Heart left ventricle (tissue), 16 donors: Measurements from ENCODE around the gene GUCA2A. TPM values are rescaled to one million over a fixed set of nuclear protein-coding genes. Genes with fewer than 3 reads are reported as not detected.

Experiments
- ATAC-seq, 4 donors: fragments of 200-7000 bp; cut with Tn5 transposase; one replicate each; pipeline ENCODE4 v1.9.1; 2020 to 2022; ENCODE audit warnings: moderate library complexity in 4 of 4, mild to moderate bottlenecking in 3 of 4, moderate number of reproducible peaks in 1 of 4
- DNase-seq, 5 donors: peaks; one replicate each; pipeline ENCODE4 v3.0.0-alpha.2; 2020
- H3K27ac ChIP-seq, 12 donors: fragments of 200-600 bp; sonication (generic) in 4 of 12; one replicate each; pipeline versions ENCODE4 v1.5.0 to v1.8.0; 2016 to 2022; ENCODE audit warnings: mild to moderate bottlenecking in 2 of 12
- H3K27me3 ChIP-seq, 9 donors: fragments of 200-600 bp; sonication (generic) in 2 of 9; one replicate each; pipeline versions ENCODE4 v1.5.1 to v1.8.0; 2016 to 2022; ENCODE audit warnings: mild to moderate bottlenecking in 3 of 9
- H3K36me3 ChIP-seq, 9 donors: fragments of 200-600 bp; sonication (generic) in 2 of 9; one replicate each; pipeline versions ENCODE4 v1.5.0 to v1.8.0; 2018 to 2022; ENCODE audit warnings: mild to moderate bottlenecking in 2 of 9
- H3K4me1 ChIP-seq, 12 donors: fragments of 200-600 bp; sonication (generic) in 4 of 12; one replicate each; pipeline versions ENCODE4 v1.5.0 to v1.8.0; 2016 to 2022; ENCODE audit warnings: mild to moderate bottlenecking in 3 of 12
- H3K4me3 ChIP-seq, 12 donors: fragments of 200-600 bp; sonication (generic) in 4 of 12; one replicate each; pipeline versions ENCODE4 v1.5.0 to v1.8.0; 2017 to 2022; ENCODE audit warnings: mild to moderate bottlenecking in 9 of 12, moderate library complexity in 4 of 12
- H3K9me3 ChIP-seq, 12 donors: fragments of 200-600 bp; sonication (generic) in 4 of 12; one replicate each; pipeline versions ENCODE4 v1.5.0 to v1.8.0; 2016 to 2022; ENCODE audit warnings: mild to moderate bottlenecking in 1 of 12
- POLR2A ChIP-seq, 2 donors: fragments of 450-650 bp; IDR thresholded peaks; one replicate each; pipeline ENCODE4 v1.6.1; 2017; ENCODE audit warnings: antibody characterized with exemption in 2 of 2, mild to moderate bottlenecking in 2 of 2, moderate library complexity in 2 of 2
- WGBS, 4 donors: extraction: QIAGEN DNeasy Blood & Tissue Kit in 2 of 4; methylation state at CpG; one replicate each; pipeline versions ENCODE4 v1.1.5 to v1.1.7; 2013 to 2018; 5-methylcytosine and 5-hydroxymethylcytosine counted together
- intact Hi-C, 10 donors: fragments of 100-400 bp; cut with DNase I; formaldehyde crosslinking; loops; one replicate each; pipeline versions ENCODE4 v1.11.1 to v1.14.2; 2022
- polyA plus RNA-seq, 2 donors: library from polyadenylated mRNA; stranded (reverse); fragments of 200-250 nt; gene quantifications; one replicate each; pipeline ENCODE4 v1.2.3, GENCODE V29; 2013
- total RNA-seq, 9 donors: library from RNA; depleted of rRNA in 2 of 9; stranded (reverse); fragments of >200 nt in 2 of 9; fragmentation: NEBNext Ultra II Directional in 3 of 9; extraction: Animal tissue kit (Norgen Biotek cat#: 25700) in 3 of 9; gene quantifications; one replicate each; pipeline versions ENCODE4 v1.1.0 to v1.2.4, GENCODE V29; 2016 to 2023
- TF ChIP-seq, protein P1 (sequence below), 12 donors: fragments of 200-600 bp; sonication (generic) in 4 of 12; IDR thresholded peaks; one replicate each; pipeline versions ENCODE4 v1.5.0 to v1.8.0; 2018 to 2022; ENCODE audit warnings: antibody characterized with exemption in 12 of 12, mild to moderate bottlenecking in 5 of 12
- donor health status: ischemic (EF 13 %, LVEDD 7.1; RV severe dilation, severe dysfunction).
- donor health status: healthy with polysubstance abuse.
- donor health status: DM: no; HTN: yes; CAD: no.
- donor health status: DM: no; HTN: no; CAD: no.
- donor health status: ischemic (EF 25% LVEDD 6.9; RV normal size, moderate dysfunction).
- donor health status: ischemic (EF 25% LVEDD 5.7; RV mildly dilated, moderate dysfunction).
- donor health status: healthy.
- donor health status: DM: yes; HTN: yes; CAD: no.
- donor health status: ischemic (EF 35%, LVEDD 5.7; RV mildly dilated, moderate dysfunction).
- donor health status: nonischemic (EF 11% LVEDD 7.7; RV severe dilation, severe dysfunction).
- donor health status: DM: yes; HTN: yes; CAD: no.
- donor health status: PGD.
- donor health status: ischemic (EF 29% LVEDD 5.4; RV normal size, mild dysfunction).
- donor health status: nonischemic (EF 23%, LVEDD 6.1; RV moderate dilation, normal function).

GUCA2A gene
- total and polyA plus RNA-seq, 11 donors: not detected

- DNase-seq (peak; percentile 52 to 79 (median 57)), ATAC-seq (peak; percentile 47 to 77 (median 60))
- peaks cover 0 to 26% (median 7%) of the 10 kb centered on the region in 9 donors for H3K27me3 ChIP-seq
- no peak overlapping the region for H3K4me3 ChIP-seq
- no peak overlapping the region for H3K27ac ChIP-seq
- peaks cover 0 to 6% (median 0%) of the 10 kb centered on the region in 12 donors for H3K4me1 ChIP-seq
- H3K36me3 ChIP-seq: no peaks in the 10 kb centered on the region
- intact Hi-C loops: loop anchor here in 6 of 10 donors (1.0 to 10.0 kb wide), 8 partner anchors 26 to 601 kb away; partner anchors contain the start of gene CLDN19 (in 2 of the 6)
- H3K9me3 ChIP-seq: no peaks in the 10 kb centered on the region
- 13 to 19% (median 18%) methylated on average over 19 of the region's 19 CpGs for WGBS, 4 donors
- TF ChIP-seq POLR2A (IDR thresholded peaks at IDR 0.05): no peak
- TF ChIP-seq, protein P1, sequence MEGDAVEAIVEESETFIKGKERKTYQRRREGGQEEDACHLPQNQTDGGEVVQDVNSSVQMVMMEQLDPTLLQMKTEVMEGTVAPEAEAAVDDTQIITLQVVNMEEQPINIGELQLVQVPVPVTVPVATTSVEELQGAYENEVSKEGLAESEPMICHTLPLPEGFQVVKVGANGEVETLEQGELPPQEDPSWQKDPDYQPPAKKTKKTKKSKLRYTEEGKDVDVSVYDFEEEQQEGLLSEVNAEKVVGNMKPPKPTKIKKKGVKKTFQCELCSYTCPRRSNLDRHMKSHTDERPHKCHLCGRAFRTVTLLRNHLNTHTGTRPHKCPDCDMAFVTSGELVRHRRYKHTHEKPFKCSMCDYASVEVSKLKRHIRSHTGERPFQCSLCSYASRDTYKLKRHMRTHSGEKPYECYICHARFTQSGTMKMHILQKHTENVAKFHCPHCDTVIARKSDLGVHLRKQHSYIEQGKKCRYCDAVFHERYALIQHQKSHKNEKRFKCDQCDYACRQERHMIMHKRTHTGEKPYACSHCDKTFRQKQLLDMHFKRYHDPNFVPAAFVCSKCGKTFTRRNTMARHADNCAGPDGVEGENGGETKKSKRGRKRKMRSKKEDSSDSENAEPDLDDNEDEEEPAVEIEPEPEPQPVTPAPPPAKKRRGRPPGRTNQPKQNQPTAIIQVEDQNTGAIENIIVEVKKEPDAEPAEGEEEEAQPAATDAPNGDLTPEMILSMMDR (IDR thresholded peaks at IDR 0.05): peak; percentile 57 to 83 (median 78)
Measured at GRCh38 chr1:42146626-42147320, 17.8 kb downstream of the GUCA2A start.

- no peak overlapping the region for H3K27ac ChIP-seq
- no peaks in the 10 kb centered on the region for H3K36me3 ChIP-seq
- H3K9me3 ChIP-seq: no peaks in the 10 kb centered on the region
- peaks cover 0 to 26% (median 7%) of the 10 kb centered on the region in 9 donors for H3K27me3 ChIP-seq
- H3K4me1 ChIP-seq: peaks cover 0 to 6% (median 0%) of the 10 kb centered on the region in 12 donors
- DNase-seq (no peak), ATAC-seq (no peak)
- H3K4me3 ChIP-seq: no peak overlapping the region
- WGBS, 4 donors: 50 to 63% (median 58%) methylated on average over 38 to 41 of the region's 41 CpGs
- TF ChIP-seq POLR2A (IDR thresholded peaks at IDR 0.05): no peak
- intact Hi-C loops: loop anchor here in 5 of 10 donors (2.0 to 10.0 kb wide), 7 partner anchors 27 to 601 kb away; partner anchors contain the start of gene CLDN19 (in 2 of the 5)
Measured at GRCh38 chr1:42145764-42146625, 18.6 kb downstream of the GUCA2A start.

DNA sequence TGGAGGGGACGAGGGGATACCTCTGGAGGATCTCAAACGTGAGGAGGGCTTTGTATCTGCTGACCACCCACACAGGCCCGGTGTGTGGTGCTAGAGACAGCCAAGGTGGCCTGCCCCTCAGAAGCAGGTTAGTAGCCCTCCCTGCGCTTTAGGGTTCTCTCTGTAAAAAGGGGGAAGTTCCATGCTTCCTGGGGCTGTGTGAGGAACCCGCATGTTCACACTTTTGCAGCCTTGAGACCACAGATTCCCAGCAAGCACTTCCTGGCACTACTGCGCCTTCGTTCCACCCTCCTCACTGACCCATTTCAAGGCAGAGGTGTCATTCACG is 19.2 kb downstream of the GUCA2A start:
- Histone ChIP-seq H3K9me3 (no peaks in the 10 kb centered on the region), H3K27me3 (peaks cover 0 to 26% (median 8%) of the 10 kb centered on the region in 9 donors), H3K4me1 (peaks cover 0 to 6% (median 0%) of the 10 kb centered on the region in 12 donors), H3K36me3 (no peaks in the 10 kb centered on the region), H3K27ac (no peak overlapping the region), H3K4me3 (no peak overlapping the region)
- no peak for TF ChIP-seq POLR2A (IDR thresholded peaks at IDR 0.05)
- TF ChIP-seq, protein P1 (IDR thresholded peaks at IDR 0.05): no peak
- intact Hi-C loops: loop anchor here in 5 of 10 donors (5.0 to 10.0 kb wide), 6 partner anchors 111 to 602 kb away; partner anchors contain the start of gene CLDN19 (in 2 of the 5)
- peak in 1 of 4 donors; percentile 9 for ATAC-seq
- 39 to 70% (median 65%) methylated on average over 5 to 8 of the region's 8 CpGs for WGBS, 4 donors
- no peak for DNase-seq

GRCh38 chr1:42144711-42145388 is 19.7 kb downstream of the GUCA2A start:
- no peak for ATAC-seq
- Histone ChIP-seq H3K4me3 (no peak overlapping the region), H3K9me3 (no peaks in the 10 kb centered on the region), H3K36me3 (no peaks in the 10 kb centered on the region), H3K27me3 (peaks cover 0 to 27% (median 8%) of the 10 kb centered on the region in 9 donors), H3K4me1 (peaks cover 0 to 6% (median 0%) of the 10 kb centered on the region in 12 donors), H3K27ac (no peak overlapping the region)
- 70 to 82% (median 75%) methylated on average over 11 to 12 of the region's 12 CpGs for WGBS, 4 donors
- intact Hi-C loops: loop anchor here in 5 of 10 donors (5.0 to 10.0 kb wide), 6 partner anchors 110 to 602 kb away; partner anchors contain the start of gene CLDN19 (in 2 of the 5)
- TF ChIP-seq, protein P1 (IDR thresholded peaks at IDR 0.05): no peak
- no peak for DNase-seq
